Thyroid gland (tissue), 4 donors: ENCODE data around the gene DKK2.

Experiments
- POLR2A ChIP-seq, 2 donors: fragments of 450-650 bp; IDR thresholded peaks; one replicate each; pipeline ENCODE4 v1.6.1; 2017; ENCODE audit warnings: antibody characterized with exemption in 2 of 2, mild to moderate bottlenecking in 2 of 2, moderate library complexity in 1 of 2
- TF ChIP-seq, protein P1 (sequence below), 6 experiments: fragments of 200-600 bp in 3 of 6; fragments of 450-650 bp in 3 of 6; sonication (generic) in 3 of 6; IDR thresholded peaks; one replicate each; pipeline ENCODE4 v1.5.1; 2016 to 2019; ENCODE audit warnings: antibody characterized with exemption in 6 of 6, mild to moderate bottlenecking in 2 of 6, inconsistent platforms in 1 of 6, moderate library complexity in 1 of 6

GRCh38 chr4:106875340-106875739 is 160.8 kb downstream of the DKK2 start:
- TF ChIP-seq, protein P1, sequence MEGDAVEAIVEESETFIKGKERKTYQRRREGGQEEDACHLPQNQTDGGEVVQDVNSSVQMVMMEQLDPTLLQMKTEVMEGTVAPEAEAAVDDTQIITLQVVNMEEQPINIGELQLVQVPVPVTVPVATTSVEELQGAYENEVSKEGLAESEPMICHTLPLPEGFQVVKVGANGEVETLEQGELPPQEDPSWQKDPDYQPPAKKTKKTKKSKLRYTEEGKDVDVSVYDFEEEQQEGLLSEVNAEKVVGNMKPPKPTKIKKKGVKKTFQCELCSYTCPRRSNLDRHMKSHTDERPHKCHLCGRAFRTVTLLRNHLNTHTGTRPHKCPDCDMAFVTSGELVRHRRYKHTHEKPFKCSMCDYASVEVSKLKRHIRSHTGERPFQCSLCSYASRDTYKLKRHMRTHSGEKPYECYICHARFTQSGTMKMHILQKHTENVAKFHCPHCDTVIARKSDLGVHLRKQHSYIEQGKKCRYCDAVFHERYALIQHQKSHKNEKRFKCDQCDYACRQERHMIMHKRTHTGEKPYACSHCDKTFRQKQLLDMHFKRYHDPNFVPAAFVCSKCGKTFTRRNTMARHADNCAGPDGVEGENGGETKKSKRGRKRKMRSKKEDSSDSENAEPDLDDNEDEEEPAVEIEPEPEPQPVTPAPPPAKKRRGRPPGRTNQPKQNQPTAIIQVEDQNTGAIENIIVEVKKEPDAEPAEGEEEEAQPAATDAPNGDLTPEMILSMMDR (IDR thresholded peaks at IDR 0.05), result no peak
- TF ChIP-seq POLR2A (IDR thresholded peaks at IDR 0.05), result no peak
